WTC11 (cell line): ENCODE measurements around the gene PSG7.

Source experiments
- CTCF ChIP-seq: fragments of 200-600 bp; IDR thresholded peaks from 2 replicates; pipeline ENCODE4 v1.8.0; 2022; ENCODE audit warnings: antibody characterized with exemption
- HMGXB4 ChIP-seq: sonication (generic); formaldehyde crosslinking; IDR thresholded peaks from 2 replicates; pipeline ENCODE4 v1.8.1; 2023; ENCODE audit warnings: mild to moderate bottlenecking, moderate library complexity, missing genetic modification reagents
- MAX ChIP-seq: sonication (generic); formaldehyde crosslinking; IDR thresholded peaks from 2 replicates; pipeline ENCODE4 v1.8.0; 2022; ENCODE audit warnings: mild to moderate bottlenecking, missing genetic modification reagents
- STAT6 ChIP-seq: sonication (generic); formaldehyde crosslinking; conservative IDR thresholded peaks from 2 replicates; pipeline ENCODE4 v1.8.1; 2023; ENCODE audit warnings: mild to moderate bottlenecking, low read depth, missing genetic modification reagents, moderate library complexity

GRCh38 chr19:42965176-42965575 lies 28.2 kb upstream of the PSG7 start:
- no peak for TF ChIP-seq CTCF
- no peak for TF ChIP-seq STAT6 (CRISPR knock-in tag)
- no peak for TF ChIP-seq HMGXB4
- TF ChIP-seq MAX (CRISPR knock-in tag) = no peak
